NCI-H460 (cell line): Measurements from ENCODE around the gene CRLF1. TPM values are rescaled to one million over a fixed set of nuclear protein-coding genes. Genes with fewer than 3 reads are reported as not detected.

Experiments used
- DNase-seq: peaks from one replicate; pipeline ENCODE4 v3.0.0-alpha.2; 2016; ENCODE audit warnings: low read depth; ENCODE audit errors: extremely low read depth
- small RNA-seq, 2 experiments: library from RNA; depleted of rRNA; stranded (forward); fragments of <200 nt; gene quantifications; one replicate each; pipeline ENCODE3, GENCODE V24; 2014
- total RNA-seq: library from RNA; depleted of rRNA; stranded (reverse); fragments of >200 nt; shearing (Covaris generic); gene quantifications from 2 replicates; pipeline ENCODE4 v1.2.3, GENCODE V29; 2014; rRNA removed

The CRLF1 gene
- total RNA-seq, 1 experiment from 2014 or later = 91.3 TPM

- no peak for DNase-seq
Observed at GRCh38 chr19:18566953-18567352, 39.6 kb downstream of the CRLF1 start.

- no peak for DNase-seq
Observed at GRCh38 chr19:18562086-18562485, 44.5 kb downstream of the CRLF1 start.

- no peak for DNase-seq
Observed at GRCh38 chr19:18559685-18560084, 46.9 kb downstream of the CRLF1 start.

- DNase-seq = no peak
Observed at GRCh38 chr19:18558604-18559003, 48.0 kb downstream of the CRLF1 start.

GRCh38 chr19:18558202-18558555 lies 48.4 kb downstream of the CRLF1 start:
- DNase-seq = no peak

- DNase-seq = peak; percentile 94
Observed at GRCh38 chr19:18557411-18558201, 49.0 kb downstream of the CRLF1 start, which contains the start of gene KXD1. Gene KXD1, plus strand, starts transcription at chr19:18557870. Its CDS starts 4,187 bp downstream, at chr19:18562057.

- no peak for DNase-seq
Observed at GRCh38 chr19:18551631-18552030, 55.0 kb downstream of the CRLF1 start.

GRCh38 chr19:18543814-18544475 lies 62.7 kb downstream of the CRLF1 start:
- peak; percentile 80 for DNase-seq

Small RNAs within 50 kb of the gene (small RNA-seq; reads per million reads assigned to genes)
- 0 reads per million in 2 experiments for gene RN7SL155P

Other genes starting within 250 kb of the CRLF1 start
- gene GDF15, start 220.6 kb downstream of the CRLF1 start, total RNA-seq = 281 and 371 TPM in 2 replicates
- not detected in 2 replicates for gene LRRC25, start 209.2 kb downstream of the CRLF1 start, total RNA-seq
- 31.0 and 46.3 TPM in 2 replicates for gene SSBP4, start 187.4 kb downstream of the CRLF1 start, total RNA-seq
- gene ISYNA1, start 168.7 kb downstream of the CRLF1 start, total RNA-seq = 1.2 and 1.4 TPM in 2 replicates
- gene ELL, start 84.7 kb downstream of the CRLF1 start, total RNA-seq = 6.7 and 8.2 TPM in 2 replicates
- gene FKBP8, start 63.2 kb downstream of the CRLF1 start, total RNA-seq = 100.0 and 122 TPM in 2 replicates
- gene KXD1, start 48.9 kb downstream of the CRLF1 start, total RNA-seq = 91.5 and 108 TPM in 2 replicates
- gene UBA52, start 34.9 kb downstream of the CRLF1 start, total RNA-seq = 1,097 and 1,144 TPM in 2 replicates
- gene REX1BD, start 18.0 kb downstream of the CRLF1 start, total RNA-seq = 27.9 and 46.6 TPM in 2 replicates
- 3.9 and 7.7 TPM in 2 replicates for gene TMEM59L, start 6.1 kb upstream of the CRLF1 start, total RNA-seq
- gene KLHL26, start 30.2 kb upstream of the CRLF1 start, total RNA-seq = 6.4 and 6.6 TPM in 2 replicates
- gene CRTC1, start 76.9 kb upstream of the CRLF1 start, total RNA-seq = 2.9 and 3.2 TPM in 2 replicates
- gene COMP, start 184.5 kb upstream of the CRLF1 start, total RNA-seq = not detected in 2 replicates
- gene UPF1, start 225.2 kb upstream of the CRLF1 start, total RNA-seq = 21.1 and 23.3 TPM in 2 replicates